ENCODE data around the gene PTPN11. TPM values are rescaled to one million over a fixed set of nuclear protein-coding genes. Genes with fewer than 3 reads are reported as not detected.
"Not testable (repeated sequence)": the region's sequence is repeated elsewhere in the genome, so short reads cannot be mapped to it uniquely, and the experiment has no call there.

PTPN11 gene
- total RNA-seq, 2 experiments from 2014 or later, result 56.2 to 123 TPM

DNA sequence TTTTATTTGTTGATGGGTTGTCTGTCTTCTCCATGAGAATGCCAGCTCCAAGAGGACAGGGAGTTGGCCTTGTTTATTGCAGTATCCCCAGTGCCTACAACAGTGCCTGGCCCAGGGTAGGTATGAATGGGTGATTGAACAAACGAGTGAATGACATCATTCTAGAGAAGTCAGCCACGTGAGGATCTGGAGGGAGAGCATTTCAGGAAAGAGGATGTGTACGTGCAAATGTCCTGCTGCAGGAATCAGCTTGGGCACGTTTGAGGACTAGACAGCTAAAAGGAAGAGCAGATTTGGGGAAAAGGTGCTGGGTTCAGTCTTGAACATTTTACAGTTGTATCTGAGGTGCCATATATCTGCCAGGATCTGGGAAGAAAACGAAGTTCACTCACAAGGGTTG is 97.1 kb downstream of the PTPN11 start:
- no peaks in the 10 kb centered on the region for H4K20me1 ChIP-seq (ENCODE audit: insufficient read depth, low read length)
- H3K4me3 ChIP-seq (ENCODE audit: low read depth, low read length, poor library complexity, severe bottlenecking), result no peak overlapping the region
- no peaks in the 10 kb centered on the region for H3K9me2 ChIP-seq (ENCODE audit: insufficient read depth, low read length)
- ChIA-PET CTCF (ENCODE audit: unreplicated experiment) (interaction anchor here (0.6 kb wide), 1 partner anchor 88 kb away, joined by 5 read pairs; no protein-coding TSS in a partner anchor), POLR2A (no interaction called here)
- H3K9me3 ChIP-seq (ENCODE audit: low read length), result no peaks in the 10 kb centered on the region
- no peak overlapping the region for H2AFZ ChIP-seq (ENCODE audit: low read length)
- no TSS peak for BruUV-seq (replicated peaks)
- no peaks in the 10 kb centered on the region for H3K4me1 ChIP-seq (ENCODE audit: insufficient read depth, low read length, poor library complexity, severe bottlenecking)
- no peak for DNase-seq (ENCODE audit: low spot score)
- no peaks in the 10 kb centered on the region for H3K36me3 ChIP-seq (ENCODE audit: insufficient read depth, low read length)
- intact Hi-C loops (cut with micrococcal nuclease; ENCODE audit: unreplicated experiment), result no loop called here
- no peak for TF ChIP-seq EZH2phosphoT487 (IDR thresholded peaks at IDR 0.05; ENCODE audit: borderline replicate concordance, low read depth, low read length)
- TF ChIP-seq, protein P1, sequence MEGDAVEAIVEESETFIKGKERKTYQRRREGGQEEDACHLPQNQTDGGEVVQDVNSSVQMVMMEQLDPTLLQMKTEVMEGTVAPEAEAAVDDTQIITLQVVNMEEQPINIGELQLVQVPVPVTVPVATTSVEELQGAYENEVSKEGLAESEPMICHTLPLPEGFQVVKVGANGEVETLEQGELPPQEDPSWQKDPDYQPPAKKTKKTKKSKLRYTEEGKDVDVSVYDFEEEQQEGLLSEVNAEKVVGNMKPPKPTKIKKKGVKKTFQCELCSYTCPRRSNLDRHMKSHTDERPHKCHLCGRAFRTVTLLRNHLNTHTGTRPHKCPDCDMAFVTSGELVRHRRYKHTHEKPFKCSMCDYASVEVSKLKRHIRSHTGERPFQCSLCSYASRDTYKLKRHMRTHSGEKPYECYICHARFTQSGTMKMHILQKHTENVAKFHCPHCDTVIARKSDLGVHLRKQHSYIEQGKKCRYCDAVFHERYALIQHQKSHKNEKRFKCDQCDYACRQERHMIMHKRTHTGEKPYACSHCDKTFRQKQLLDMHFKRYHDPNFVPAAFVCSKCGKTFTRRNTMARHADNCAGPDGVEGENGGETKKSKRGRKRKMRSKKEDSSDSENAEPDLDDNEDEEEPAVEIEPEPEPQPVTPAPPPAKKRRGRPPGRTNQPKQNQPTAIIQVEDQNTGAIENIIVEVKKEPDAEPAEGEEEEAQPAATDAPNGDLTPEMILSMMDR (conservative IDR thresholded peaks at IDR 0.05; ENCODE audit: low read length), result no peak
- H3K79me2 ChIP-seq (ENCODE audit: insufficient read depth, low read depth, low read length), result no peaks in the 10 kb centered on the region
- H3K27ac ChIP-seq (ENCODE audit: low read depth, low read length, poor library complexity, severe bottlenecking), result no peak overlapping the region
- H3K4me2 ChIP-seq (ENCODE audit: low read length), result no peak overlapping the region

DNA sequence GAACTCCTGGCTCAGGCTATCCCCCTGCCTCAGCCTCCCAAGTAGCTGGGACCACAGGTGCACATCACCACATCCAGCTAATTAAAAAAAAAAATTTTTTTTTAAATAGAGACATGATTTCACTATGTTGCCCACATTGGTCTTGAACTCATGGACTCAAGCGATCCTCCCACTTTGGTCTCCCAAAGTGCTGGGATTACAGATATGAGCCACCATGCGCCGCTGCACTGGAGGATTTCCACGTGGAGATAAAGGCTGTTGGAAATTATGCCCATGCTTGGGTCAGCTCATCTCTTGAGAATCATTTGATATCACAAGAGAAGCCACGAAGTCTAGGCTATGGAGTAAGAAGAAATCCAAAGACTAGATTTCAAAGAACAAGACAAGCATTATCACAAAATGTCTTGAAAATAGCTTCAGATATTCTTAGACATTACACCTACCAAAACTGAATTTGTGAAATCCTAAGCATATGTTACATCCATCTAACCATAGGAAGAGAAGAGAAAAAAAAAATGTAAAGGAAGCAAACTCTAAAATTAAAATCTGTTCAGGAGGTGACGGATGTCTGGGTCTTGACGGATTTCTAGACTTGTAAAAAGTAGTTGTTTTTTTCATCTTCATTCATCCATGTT is 99.1 kb downstream of the PTPN11 start:
- no peaks in the 10 kb centered on the region for H3K79me2 ChIP-seq (ENCODE audit: insufficient read depth, low read depth, low read length)
- H3K36me3 ChIP-seq (ENCODE audit: insufficient read depth, low read length), result no peaks in the 10 kb centered on the region
- intact Hi-C loops (cut with micrococcal nuclease; ENCODE audit: unreplicated experiment), result no loop called here
- no peak overlapping the region for H3K27ac ChIP-seq (ENCODE audit: low read depth, low read length, poor library complexity, severe bottlenecking)
- DNase-seq (ENCODE audit: low spot score), result no peak
- H2AFZ ChIP-seq (ENCODE audit: low read length), result no peak overlapping the region
- TF ChIP-seq, protein P1 (conservative IDR thresholded peaks at IDR 0.05; ENCODE audit: low read length), result no peak
- H3K4me2 ChIP-seq (ENCODE audit: low read length), result no peak overlapping the region
- no peaks in the 10 kb centered on the region for H3K4me1 ChIP-seq (ENCODE audit: insufficient read depth, low read length, poor library complexity, severe bottlenecking)
- CTCF ChIA-PET (ENCODE audit: unreplicated experiment), result no interaction called here
- no peaks in the 10 kb centered on the region for H3K9me2 ChIP-seq (ENCODE audit: insufficient read depth, low read length)
- POLR2A ChIA-PET, result interaction anchor here (0.6 to 1.0 kb wide), 3 partner anchors 22 to 644 kb away, joined by 3 to 4 read pairs (median 3); no protein-coding TSS in a partner anchor
- BruUV-seq (replicated peaks), result no TSS peak
- no peaks in the 10 kb centered on the region for H3K9me3 ChIP-seq (ENCODE audit: low read length)
- no peak overlapping the region for H3K4me3 ChIP-seq (ENCODE audit: low read depth, low read length, poor library complexity, severe bottlenecking)
- no peaks in the 10 kb centered on the region for H4K20me1 ChIP-seq (ENCODE audit: insufficient read depth, low read length)

DNA sequence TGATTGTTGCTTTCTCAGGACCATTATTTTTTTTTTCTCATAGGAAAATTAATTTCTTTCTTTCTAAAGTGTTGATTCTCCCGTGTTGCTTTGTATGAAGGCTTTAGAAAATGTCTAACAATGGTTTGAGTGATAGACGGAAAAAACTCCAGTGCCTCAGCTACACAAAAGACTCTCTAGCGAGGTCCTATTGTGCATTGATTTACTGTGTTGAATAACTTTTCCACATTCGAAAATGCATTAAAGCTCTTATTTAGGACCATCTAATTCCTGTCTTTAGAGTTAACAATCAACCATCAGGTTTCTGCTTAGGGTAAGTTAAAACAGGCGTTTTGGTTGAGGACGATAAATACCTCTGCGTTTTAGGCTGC is 99.6 kb downstream of the PTPN11 start:
- intact Hi-C loops (cut with micrococcal nuclease; ENCODE audit: unreplicated experiment), result no loop called here
- DNase-seq (ENCODE audit: low spot score), result no peak
- no peak for TF ChIP-seq EZH2phosphoT487 (IDR thresholded peaks at IDR 0.05; ENCODE audit: borderline replicate concordance, low read depth, low read length)
- TF ChIP-seq, protein P1 (conservative IDR thresholded peaks at IDR 0.05; ENCODE audit: low read length), result no peak
- H3K36me3 ChIP-seq (ENCODE audit: insufficient read depth, low read length), result no peaks in the 10 kb centered on the region
- ChIA-PET POLR2A (interaction anchor here (0.6 to 0.7 kb wide), 2 partner anchors 643 to 1634 kb away, joined by 3 read pairs; no protein-coding TSS in a partner anchor), CTCF (ENCODE audit: unreplicated experiment) (no interaction called here)
- H4K20me1 ChIP-seq (ENCODE audit: insufficient read depth, low read length), result no peaks in the 10 kb centered on the region
- no peaks in the 10 kb centered on the region for H3K79me2 ChIP-seq (ENCODE audit: insufficient read depth, low read depth, low read length)
- H3K9me3 ChIP-seq (ENCODE audit: low read length), result no peaks in the 10 kb centered on the region
- H3K4me1 ChIP-seq (ENCODE audit: insufficient read depth, low read length, poor library complexity, severe bottlenecking), result no peaks in the 10 kb centered on the region
- no peaks in the 10 kb centered on the region for H3K9me2 ChIP-seq (ENCODE audit: insufficient read depth, low read length)
- no peak overlapping the region for H3K4me2 ChIP-seq (ENCODE audit: low read length)
- no TSS peak for BruUV-seq (replicated peaks)
- no peak overlapping the region for H3K27ac ChIP-seq (ENCODE audit: low read depth, low read length, poor library complexity, severe bottlenecking)
- H2AFZ ChIP-seq (ENCODE audit: low read length), result no peak overlapping the region
- no peak overlapping the region for H3K4me3 ChIP-seq (ENCODE audit: low read depth, low read length, poor library complexity, severe bottlenecking)

DNA sequence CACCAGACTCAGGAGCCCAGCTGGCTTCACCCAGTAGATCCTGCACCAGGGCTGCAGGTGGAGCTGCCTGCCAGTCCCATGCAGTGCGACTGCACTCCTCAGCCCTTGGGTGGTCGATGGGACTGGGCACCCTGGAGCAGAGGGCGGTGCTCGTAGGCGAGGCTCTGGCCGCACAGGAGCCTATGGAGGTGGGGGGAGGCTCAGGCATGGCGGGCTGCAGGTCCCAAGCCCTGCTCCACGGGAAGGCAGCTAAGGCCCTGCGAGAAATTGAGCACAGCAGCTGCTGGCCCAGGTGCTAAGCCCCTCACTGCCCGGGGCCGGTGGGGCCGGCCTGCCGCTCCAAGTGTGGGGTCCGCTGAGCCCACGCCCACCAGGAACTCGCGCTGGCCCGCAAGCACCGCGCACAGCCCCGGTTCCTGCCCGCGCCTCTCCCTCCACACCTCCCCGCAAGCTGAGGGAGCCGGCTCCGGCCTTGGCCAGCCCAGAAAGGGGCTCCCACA is 101.1 kb downstream of the PTPN11 start:
- H3K27ac ChIP-seq (ENCODE audit: low read depth, low read length, poor library complexity, severe bottlenecking); H3K9me2 ChIP-seq (ENCODE audit: insufficient read depth, low read length); H2AFZ ChIP-seq (ENCODE audit: low read length); H3K36me3 ChIP-seq (ENCODE audit: insufficient read depth, low read length); H3K9me3 ChIP-seq (ENCODE audit: low read length); H4K20me1 ChIP-seq (ENCODE audit: insufficient read depth, low read length); H3K79me2 ChIP-seq (ENCODE audit: insufficient read depth, low read depth, low read length); POLR2A ChIA-PET; DNase-seq (ENCODE audit: low spot score); BruUV-seq (replicated peaks); H3K4me1 ChIP-seq (ENCODE audit: insufficient read depth, low read length, poor library complexity, severe bottlenecking); intact Hi-C loops (cut with micrococcal nuclease; ENCODE audit: unreplicated experiment); H3K4me3 ChIP-seq (ENCODE audit: low read depth, low read length, poor library complexity, severe bottlenecking); H3K4me2 ChIP-seq (ENCODE audit: low read length): not testable (repeated sequence)
- CTCF ChIA-PET (ENCODE audit: unreplicated experiment), result interaction anchor here (0.6 kb wide), 1 partner anchor 20 kb away, joined by 3 read pairs; no protein-coding TSS in a partner anchor
